Coronary artery (tissue), 2 donors: Measurements from ENCODE around the gene CLN5.
"Not testable (repeated sequence)": the region's sequence is repeated elsewhere in the genome, so short reads cannot be mapped to it uniquely, and the experiment has no call there.

Experiments used
- DNase-seq: peaks from one replicate; pipeline ENCODE4 v3.0.0-alpha.2; 2017; ENCODE audit warnings: low spot score
- H3K27ac ChIP-seq, 2 donors: fragments of 200-600 bp; sonication (generic); one replicate each; pipeline ENCODE4 v1.5.1; 2016 to 2019
- H3K4me3 ChIP-seq: fragments of 200-600 bp; sonication (generic); 2 replicates; pipeline ENCODE4 v1.5.1; 2016; ENCODE audit warnings: mild to moderate bottlenecking, moderate library complexity
- CTCF ChIP-seq: fragments of 200-600 bp; sonication (generic); IDR thresholded peaks from one replicate; pipeline ENCODE4 v1.5.1; 2019; ENCODE audit warnings: antibody characterized with exemption

The CLN5 gene

DNA sequence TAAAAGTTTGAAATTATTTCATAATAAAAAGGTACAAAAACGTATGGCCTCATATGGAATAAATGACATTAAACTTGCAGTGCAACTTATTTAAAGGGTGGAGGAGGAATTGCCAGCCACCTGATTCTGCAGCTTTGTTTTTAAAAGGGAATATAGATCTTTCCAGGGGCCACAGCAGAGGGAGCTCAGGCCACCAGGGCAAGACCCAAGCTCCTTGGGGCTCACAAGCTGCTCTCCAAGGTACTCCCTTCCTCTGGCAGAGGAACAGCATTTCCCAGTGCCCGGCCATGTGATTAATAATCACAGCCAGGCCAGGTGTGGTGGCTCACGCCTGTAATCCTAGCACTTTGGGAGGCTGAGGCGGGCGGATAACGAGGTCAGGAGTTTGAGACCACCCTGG lies 37.3 kb upstream of the CLN5 start:
- H3K4me3 ChIP-seq = no peak overlapping the region
- TF ChIP-seq CTCF = no peak
- H3K27ac ChIP-seq = no peak overlapping the region
- no peak for DNase-seq

DNA sequence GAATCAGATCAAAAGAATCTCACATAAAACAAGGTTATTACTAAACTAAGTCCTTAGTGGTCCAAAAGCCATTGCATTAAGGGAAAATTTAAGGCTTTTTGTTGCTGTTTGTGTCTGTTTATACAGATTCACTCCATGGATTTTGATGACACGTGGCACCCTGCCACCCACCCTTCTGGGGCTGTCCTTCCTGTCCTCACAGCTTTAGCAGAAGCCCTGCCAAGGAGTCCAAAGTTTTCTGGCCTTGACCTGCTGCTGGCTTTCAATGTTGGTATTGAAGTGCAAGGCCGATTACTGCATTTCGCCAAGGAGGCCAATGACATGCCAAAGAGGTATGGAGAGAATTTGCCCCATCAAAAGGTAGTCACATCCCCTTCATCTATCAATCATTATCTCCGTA lies 36.7 kb upstream of the CLN5 start:
- no peak overlapping the region for H3K27ac ChIP-seq
- no peak overlapping the region for H3K4me3 ChIP-seq
- no peak for TF ChIP-seq CTCF
- no peak for DNase-seq

GRCh38 chr13:76955661-76956060 lies 36.2 kb upstream of the CLN5 start:
- no peak for TF ChIP-seq CTCF
- Histone ChIP-seq H3K4me3 (no peak overlapping the region), H3K27ac (no peak overlapping the region)
- no peak for DNase-seq

GRCh38 chr13:76958841-76959432 lies 32.9 kb upstream of the CLN5 start:
- H3K4me3 ChIP-seq = no peak overlapping the region
- no peak for TF ChIP-seq CTCF
- H3K27ac ChIP-seq = no peak overlapping the region
- DNase-seq = no peak

DNA sequence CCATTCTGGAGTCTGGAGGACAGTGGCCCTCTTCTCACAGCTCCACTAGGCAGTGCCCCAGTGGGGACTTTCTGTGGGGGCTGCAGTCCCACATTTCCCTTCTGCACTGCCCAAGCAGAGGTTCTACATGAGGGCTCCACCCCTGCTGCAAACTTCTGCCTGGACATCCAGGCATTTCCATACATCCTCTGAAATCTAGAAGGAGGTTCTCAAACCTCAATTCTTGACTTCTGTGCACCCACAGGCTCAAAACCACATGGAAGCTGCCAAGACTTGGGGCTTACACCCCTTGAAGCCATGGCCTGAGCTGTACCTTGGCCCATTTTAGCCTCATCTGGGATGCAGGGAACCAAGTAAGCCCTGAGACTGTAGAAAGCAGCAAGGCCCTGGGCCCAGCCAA lies 32.1 kb upstream of the CLN5 start:
- H3K27ac ChIP-seq, DNase-seq, H3K4me3 ChIP-seq: not testable (repeated sequence)

DNA sequence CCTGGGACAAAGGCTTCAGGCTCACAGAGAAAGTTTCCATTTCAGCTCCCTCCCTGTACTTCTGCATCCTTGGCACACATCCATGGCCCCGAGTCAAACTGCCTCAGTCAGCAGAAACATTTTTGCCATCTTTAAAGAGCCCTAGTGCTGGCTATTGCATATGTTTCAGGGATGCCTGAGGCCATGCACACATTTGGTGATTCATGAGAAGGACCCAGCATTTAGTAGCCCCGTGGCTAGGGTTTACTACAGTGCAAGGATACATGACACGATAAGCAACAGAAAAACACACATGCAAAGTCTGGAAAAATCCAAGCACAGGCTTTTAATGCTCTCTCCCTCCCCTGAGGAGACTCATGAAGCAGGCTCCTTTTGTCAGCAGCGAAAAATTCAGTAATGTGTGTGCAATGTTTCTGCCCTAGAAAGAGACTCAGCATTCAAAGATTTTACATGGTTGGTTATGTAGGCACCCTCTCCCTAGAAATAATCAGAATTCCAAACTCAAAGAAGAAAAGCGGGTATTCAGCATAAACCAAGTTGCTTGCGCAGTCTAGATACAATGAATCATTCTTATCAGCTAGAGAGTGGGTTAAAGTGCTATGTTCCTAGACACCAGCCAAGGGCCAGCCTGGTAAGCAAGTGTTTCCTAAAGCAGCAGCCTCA lies 26.0 kb upstream of the CLN5 start:
- Histone ChIP-seq H3K4me3 (no peak overlapping the region), H3K27ac (no peak overlapping the region)
- no peak for TF ChIP-seq CTCF
- no peak for DNase-seq

DNA sequence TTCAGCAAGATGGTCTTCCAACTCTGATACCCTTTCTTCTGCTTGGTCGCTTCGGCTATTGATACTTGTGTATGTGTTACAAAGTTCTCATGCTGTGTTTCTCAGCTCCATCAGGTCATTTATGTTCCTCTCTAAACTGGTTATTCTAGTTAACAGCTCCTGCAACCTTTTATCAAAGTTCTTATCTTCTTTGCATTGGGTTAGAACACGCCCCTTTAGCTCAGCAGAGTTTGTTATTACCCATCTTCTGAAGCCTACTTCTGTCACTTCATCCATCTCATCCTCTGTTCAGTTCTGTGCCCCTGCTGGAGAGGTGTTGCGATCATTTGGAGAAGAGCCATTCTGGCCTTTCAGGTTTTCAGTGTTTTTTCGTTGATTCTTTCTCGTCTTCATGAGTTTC lies 24.9 kb upstream of the CLN5 start:
- H3K4me3 ChIP-seq = no peak overlapping the region
- no peak overlapping the region for H3K27ac ChIP-seq
- no peak for DNase-seq
- no peak for TF ChIP-seq CTCF
